Measurements from ENCODE around the gene ZAP70. TPM values are rescaled to one million over a fixed set of nuclear protein-coding genes. Genes with fewer than 3 reads are reported as not detected.

ZAP70 gene
- total RNA-seq, 2 experiments from 2014 or later = 40.8 to 57.9 TPM

DNA sequence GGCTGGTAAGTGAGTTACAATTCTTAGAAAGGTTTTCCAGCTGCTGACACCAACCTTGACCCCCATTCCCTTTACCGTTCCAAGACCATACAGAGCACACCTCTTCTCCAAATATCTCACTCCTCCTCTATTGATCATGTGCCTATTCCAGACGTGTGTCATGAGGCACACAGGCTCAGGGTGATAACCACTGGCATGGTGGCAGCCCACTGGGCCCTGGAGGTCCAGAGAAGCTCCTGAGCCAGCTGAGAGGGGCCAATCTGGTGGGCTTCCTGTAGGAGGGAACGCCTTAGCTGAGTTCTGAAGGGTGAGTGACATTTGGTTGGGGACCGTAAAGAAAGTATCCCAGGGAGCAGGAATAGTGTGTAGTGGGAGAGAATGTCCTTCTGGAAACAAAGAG is 28.3 kb downstream of the ZAP70 start:
- Histone ChIP-seq H3K79me2 (ENCODE audit: insufficient read depth, low read depth, low read length) (no peaks in the 10 kb centered on the region), H3K9me2 (ENCODE audit: insufficient read depth, low read length) (no peaks in the 10 kb centered on the region), H3K4me2 (ENCODE audit: low read length) (no peak overlapping the region), H3K4me3 (ENCODE audit: low read depth, low read length, poor library complexity, severe bottlenecking) (no peak overlapping the region), H3K9me3 (ENCODE audit: low read length) (no peaks in the 10 kb centered on the region), H3K36me3 (ENCODE audit: insufficient read depth, low read length) (no peaks in the 10 kb centered on the region), H2AFZ (ENCODE audit: low read length) (no peak overlapping the region), H3K4me1 (ENCODE audit: insufficient read depth, low read length, poor library complexity, severe bottlenecking) (no peaks in the 10 kb centered on the region), H4K20me1 (ENCODE audit: insufficient read depth, low read length) (no peaks in the 10 kb centered on the region), H3K27ac (ENCODE audit: low read depth, low read length, poor library complexity, severe bottlenecking) (no peak overlapping the region)
- no TSS peak for BruUV-seq (replicated peaks)
- TF ChIP-seq EZH2phosphoT487 (IDR thresholded peaks at IDR 0.05; ENCODE audit: borderline replicate concordance, low read depth, low read length) = no peak
- TF ChIP-seq, protein P1, sequence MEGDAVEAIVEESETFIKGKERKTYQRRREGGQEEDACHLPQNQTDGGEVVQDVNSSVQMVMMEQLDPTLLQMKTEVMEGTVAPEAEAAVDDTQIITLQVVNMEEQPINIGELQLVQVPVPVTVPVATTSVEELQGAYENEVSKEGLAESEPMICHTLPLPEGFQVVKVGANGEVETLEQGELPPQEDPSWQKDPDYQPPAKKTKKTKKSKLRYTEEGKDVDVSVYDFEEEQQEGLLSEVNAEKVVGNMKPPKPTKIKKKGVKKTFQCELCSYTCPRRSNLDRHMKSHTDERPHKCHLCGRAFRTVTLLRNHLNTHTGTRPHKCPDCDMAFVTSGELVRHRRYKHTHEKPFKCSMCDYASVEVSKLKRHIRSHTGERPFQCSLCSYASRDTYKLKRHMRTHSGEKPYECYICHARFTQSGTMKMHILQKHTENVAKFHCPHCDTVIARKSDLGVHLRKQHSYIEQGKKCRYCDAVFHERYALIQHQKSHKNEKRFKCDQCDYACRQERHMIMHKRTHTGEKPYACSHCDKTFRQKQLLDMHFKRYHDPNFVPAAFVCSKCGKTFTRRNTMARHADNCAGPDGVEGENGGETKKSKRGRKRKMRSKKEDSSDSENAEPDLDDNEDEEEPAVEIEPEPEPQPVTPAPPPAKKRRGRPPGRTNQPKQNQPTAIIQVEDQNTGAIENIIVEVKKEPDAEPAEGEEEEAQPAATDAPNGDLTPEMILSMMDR (conservative IDR thresholded peaks at IDR 0.05; ENCODE audit: low read length) = no peak
- ChIA-PET CTCF (ENCODE audit: unreplicated experiment) (no interaction called here), POLR2A (interaction anchor here (0.6 to 1.4 kb wide), 2 partner anchors 28 to 1222 kb away, joined by 3 to 5 read pairs; partner anchors contain the start of gene ZAP70)
- no peak for DNase-seq (ENCODE audit: low spot score)
- intact Hi-C loops (cut with micrococcal nuclease; ENCODE audit: unreplicated experiment) = loop anchor here (2.0 kb wide), 1 partner anchor 643 kb away; no protein-coding TSS in a partner anchor

DNA sequence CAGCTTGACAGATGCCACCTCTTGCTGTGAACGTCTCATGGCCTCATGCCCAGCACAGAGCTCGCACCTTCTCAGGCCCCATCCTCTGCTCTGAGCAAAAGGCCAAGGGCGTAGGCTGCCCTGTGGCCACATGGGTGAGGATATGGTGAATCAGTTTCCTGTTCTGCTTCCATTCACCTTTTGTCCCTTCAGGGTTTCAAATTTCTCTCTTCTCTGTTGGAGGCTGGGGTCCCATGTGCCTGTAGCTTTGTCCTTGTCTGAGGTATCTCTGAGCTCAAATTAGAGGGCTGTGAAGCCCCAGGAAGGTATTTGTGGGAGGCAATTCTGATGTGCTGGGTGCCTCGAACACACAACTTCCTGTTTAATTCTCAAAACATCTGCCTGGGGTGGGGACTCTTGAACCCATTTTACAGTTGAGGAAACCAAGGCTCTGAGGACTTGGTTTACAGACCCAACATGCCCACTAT is 29.0 kb downstream of the ZAP70 start:
- Histone ChIP-seq H3K4me1 (ENCODE audit: insufficient read depth, low read length, poor library complexity, severe bottlenecking) (no peaks in the 10 kb centered on the region), H3K4me2 (ENCODE audit: low read length) (no peak overlapping the region), H3K36me3 (ENCODE audit: insufficient read depth, low read length) (no peaks in the 10 kb centered on the region), H2AFZ (ENCODE audit: low read length) (no peak overlapping the region), H4K20me1 (ENCODE audit: insufficient read depth, low read length) (no peaks in the 10 kb centered on the region), H3K9me2 (ENCODE audit: insufficient read depth, low read length) (no peaks in the 10 kb centered on the region), H3K27ac (ENCODE audit: low read depth, low read length, poor library complexity, severe bottlenecking) (no peak overlapping the region), H3K79me2 (ENCODE audit: insufficient read depth, low read depth, low read length) (no peaks in the 10 kb centered on the region), H3K9me3 (ENCODE audit: low read length) (no peaks in the 10 kb centered on the region), H3K4me3 (ENCODE audit: low read depth, low read length, poor library complexity, severe bottlenecking) (no peak overlapping the region)
- POLR2A ChIA-PET = interaction anchor here (0.9 kb wide), 1 partner anchor 144 kb away, joined by 3 read pairs; no protein-coding TSS in a partner anchor
- CTCF ChIA-PET (ENCODE audit: unreplicated experiment) = no interaction called here
- DNase-seq (ENCODE audit: low spot score) = no peak
- TF ChIP-seq EZH2phosphoT487 (IDR thresholded peaks at IDR 0.05; ENCODE audit: borderline replicate concordance, low read depth, low read length) = no peak
- TF ChIP-seq, protein P1 (conservative IDR thresholded peaks at IDR 0.05; ENCODE audit: low read length) = no peak
- BruUV-seq (replicated peaks) = no TSS peak
- intact Hi-C loops (cut with micrococcal nuclease; ENCODE audit: unreplicated experiment) = no loop called here

DNA sequence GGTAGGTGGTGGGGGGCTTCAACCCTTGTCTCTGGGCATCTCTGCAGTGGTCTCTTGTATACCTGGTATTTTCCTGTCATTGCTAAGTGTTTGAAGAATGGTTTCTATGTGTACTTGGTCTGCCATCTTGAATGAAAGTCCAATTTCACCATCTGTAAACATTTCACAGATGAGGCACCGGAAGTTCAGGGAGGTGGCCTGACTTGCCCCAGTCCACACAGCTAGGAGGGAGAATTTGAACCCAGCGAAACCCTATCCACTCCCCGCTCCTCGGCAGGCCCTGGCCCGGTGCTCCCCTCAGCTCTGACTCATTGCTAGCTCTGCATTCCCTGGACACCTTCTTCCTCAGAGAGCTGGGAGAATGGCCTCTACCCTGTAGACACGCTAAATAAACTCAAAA is 30.5 kb downstream of the ZAP70 start:
- no peak for TF ChIP-seq EZH2phosphoT487 (IDR thresholded peaks at IDR 0.05; ENCODE audit: borderline replicate concordance, low read depth, low read length)
- TF ChIP-seq, protein P1 (conservative IDR thresholded peaks at IDR 0.05; ENCODE audit: low read length) = no peak
- H3K4me2 ChIP-seq (ENCODE audit: low read length) = no peak overlapping the region
- H2AFZ ChIP-seq (ENCODE audit: low read length) = no peak overlapping the region
- POLR2A ChIA-PET = no interaction called here
- H3K4me3 ChIP-seq (ENCODE audit: low read depth, low read length, poor library complexity, severe bottlenecking) = no peak overlapping the region
- no peaks in the 10 kb centered on the region for H3K36me3 ChIP-seq (ENCODE audit: insufficient read depth, low read length)
- H3K9me2 ChIP-seq (ENCODE audit: insufficient read depth, low read length) = no peaks in the 10 kb centered on the region
- intact Hi-C loops (cut with micrococcal nuclease; ENCODE audit: unreplicated experiment) = no loop called here
- no TSS peak for BruUV-seq (replicated peaks)
- no peaks in the 10 kb centered on the region for H4K20me1 ChIP-seq (ENCODE audit: insufficient read depth, low read length)
- no peaks in the 10 kb centered on the region for H3K9me3 ChIP-seq (ENCODE audit: low read length)
- CTCF ChIA-PET (ENCODE audit: unreplicated experiment) = no interaction called here
- no peak for DNase-seq (ENCODE audit: low spot score)
- H3K79me2 ChIP-seq (ENCODE audit: insufficient read depth, low read depth, low read length) = no peaks in the 10 kb centered on the region
- H3K4me1 ChIP-seq (ENCODE audit: insufficient read depth, low read length, poor library complexity, severe bottlenecking) = no peaks in the 10 kb centered on the region
- H3K27ac ChIP-seq (ENCODE audit: low read depth, low read length, poor library complexity, severe bottlenecking) = no peak overlapping the region

Measured in OCI-LY7 (cell line).